Stimulated activated CD8-positive, alpha-beta memory T cell treated with anti-CD3 and anti-CD28 coated beads, Interleukin-7, amount 100 ng/mL, for 48 hours (primary cell): ENCODE results near the gene CENPX.
"Not testable (repeated sequence)": the region's sequence is repeated elsewhere in the genome, so short reads cannot be mapped to it uniquely, and the experiment has no call there.

ENCODE experiments used
- DNase-seq, 2 donors: peaks; one replicate each; pipeline ENCODE4 v3.0.0-alpha.2; 2020; ENCODE audit warnings: low read depth in 1 of 2; ENCODE audit errors: extremely low read depth in 1 of 2

CENPX gene

DNA sequence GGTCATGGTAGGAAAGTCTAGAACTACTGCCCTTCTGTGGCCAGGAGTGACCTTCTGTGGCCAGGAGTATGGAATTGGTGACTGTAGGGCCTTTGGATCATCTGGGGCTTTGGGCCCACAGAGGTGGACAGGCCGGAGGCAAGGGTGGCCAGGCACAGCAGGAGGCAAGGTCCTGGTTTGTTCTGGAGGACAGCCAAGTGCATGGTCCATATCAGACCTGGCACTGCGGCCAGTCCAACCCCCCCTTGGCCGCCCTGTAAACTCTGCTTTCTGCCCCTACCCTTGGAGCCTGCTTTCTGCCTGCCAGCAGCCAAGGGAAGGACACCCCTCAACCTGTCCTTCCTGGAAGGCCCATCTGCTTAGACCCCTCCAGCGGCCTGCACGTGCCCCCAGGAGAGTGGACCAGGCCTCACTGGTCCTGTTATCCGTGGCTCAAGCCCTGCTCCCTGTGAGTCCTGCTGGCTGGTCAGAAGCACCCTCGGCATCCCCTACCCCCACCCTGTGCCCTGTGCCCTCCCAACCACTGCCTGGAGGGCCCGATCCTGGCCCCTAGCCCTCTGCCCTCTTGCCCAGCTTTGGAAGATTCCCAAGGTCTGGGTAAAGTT, 17.1 kb upstream of the CENPX start:
- DNase-seq: no peak

DNA sequence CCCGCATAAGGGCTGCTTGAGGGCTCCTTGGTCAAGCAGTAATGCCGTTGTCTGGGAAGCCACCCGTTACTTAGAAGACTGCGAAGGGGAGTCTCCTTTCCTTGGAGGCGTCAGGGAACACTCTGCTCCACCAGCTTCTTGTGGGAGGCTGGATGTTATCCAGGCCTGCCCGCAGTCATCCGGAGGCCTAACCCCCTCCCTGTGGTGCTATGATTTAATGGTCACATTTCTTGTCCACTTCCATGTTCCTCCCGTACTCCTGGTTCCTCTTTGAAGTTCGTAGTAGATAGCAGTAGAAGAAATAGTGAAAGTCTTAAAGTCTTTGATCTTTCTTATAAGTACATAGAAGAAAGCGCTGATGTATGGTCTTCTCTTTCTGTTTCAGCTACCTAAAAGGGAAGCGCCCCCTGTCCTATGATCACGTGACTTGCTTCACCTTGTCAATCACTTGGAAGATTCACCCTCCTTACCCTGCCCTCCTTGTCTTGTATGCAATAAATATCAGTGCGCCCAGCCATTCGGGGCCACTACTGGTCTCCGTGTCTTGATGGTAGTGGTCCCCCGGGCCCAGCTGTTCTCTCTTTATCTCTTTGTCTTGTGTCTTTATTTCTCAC, 16.2 kb upstream of the CENPX start:
- DNase-seq: not testable (repeated sequence)

DNA sequence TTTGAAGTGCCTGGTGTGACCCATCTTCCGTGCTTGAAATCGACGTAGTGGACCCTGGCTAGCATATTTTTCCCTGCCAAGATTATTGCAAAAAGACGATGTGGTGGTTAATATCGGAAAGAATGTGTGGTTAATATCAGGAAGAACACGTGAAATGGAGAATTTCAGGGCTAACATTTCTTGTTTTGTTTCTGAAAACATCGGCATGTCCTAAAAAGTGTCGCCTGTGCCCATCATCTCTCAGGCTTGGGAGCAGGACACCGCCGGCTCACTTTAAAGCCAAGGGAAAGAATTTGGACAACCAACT, 15.2 kb upstream of the CENPX start:
- no peak for DNase-seq

DNA sequence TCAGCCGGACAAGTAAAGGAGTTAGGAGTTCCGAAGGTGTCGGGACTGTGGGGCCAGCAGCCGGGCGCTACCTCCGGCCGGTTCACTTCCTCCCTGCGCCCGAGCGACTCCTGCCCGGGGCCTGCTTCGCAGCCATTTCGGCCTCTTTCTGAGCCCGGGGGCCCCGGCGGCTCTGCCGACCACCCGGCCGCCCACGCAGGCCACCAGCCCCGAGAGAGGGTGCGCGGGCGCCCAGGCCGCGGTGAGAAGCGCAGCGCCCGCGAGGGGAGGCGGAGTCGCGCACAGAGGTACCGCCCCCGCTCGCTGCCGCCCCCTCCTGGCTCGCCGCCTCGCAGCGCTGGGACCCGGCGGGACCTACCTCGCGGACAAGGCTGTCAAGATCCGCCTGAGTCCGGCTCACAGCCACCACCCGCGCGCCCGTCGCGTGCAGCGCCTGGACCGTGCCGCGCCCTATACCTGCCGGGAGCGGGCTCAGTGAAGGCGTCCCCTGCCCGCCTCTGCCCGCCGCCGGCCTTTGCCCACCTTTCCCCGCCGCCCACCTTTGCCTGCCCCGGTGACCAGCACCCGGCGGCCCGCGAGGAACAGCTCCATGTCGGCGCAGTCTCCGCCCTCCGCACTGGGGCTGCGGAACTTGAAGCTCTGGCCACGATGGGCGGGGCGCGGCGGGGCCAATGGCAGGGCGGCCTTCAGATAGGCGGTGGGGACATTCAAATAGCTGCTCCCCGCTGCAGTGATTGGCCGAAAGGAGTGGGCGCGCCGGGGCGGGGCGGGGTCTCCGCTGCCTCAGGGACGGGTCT, 14.6 kb upstream of the CENPX start, which contains the start of gene DCXR:
Gene DCXR (minus strand): TSS at position 606 of the 797 bp plus-strand sequence. CDS start 15 bp downstream, at position 591.
- DNase-seq: peak; percentile 94 to 96

DNA sequence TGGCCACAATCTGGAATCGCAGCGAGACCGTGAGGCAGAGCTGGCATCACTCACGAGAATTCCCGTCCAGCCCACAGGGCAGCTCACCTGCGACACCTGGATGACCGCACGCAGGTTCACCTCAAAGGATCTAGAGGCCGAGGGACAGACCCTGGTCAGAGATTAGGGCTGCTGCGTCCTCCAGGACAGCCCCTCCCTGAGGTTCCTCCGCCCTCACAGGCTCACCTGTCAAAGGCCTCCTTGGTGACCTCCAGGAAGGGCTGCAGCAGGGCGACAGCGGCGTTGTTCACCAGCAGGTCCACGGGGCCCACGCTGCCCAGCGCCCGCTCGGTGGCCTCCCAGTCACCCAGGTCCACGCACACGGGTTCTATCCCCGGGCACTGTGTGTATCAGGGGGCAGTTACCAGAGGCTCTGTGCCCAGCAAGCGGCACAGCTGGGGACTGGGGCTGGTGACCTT, 14.0 kb upstream of the CENPX start:
- DNase-seq: no peak

DNA sequence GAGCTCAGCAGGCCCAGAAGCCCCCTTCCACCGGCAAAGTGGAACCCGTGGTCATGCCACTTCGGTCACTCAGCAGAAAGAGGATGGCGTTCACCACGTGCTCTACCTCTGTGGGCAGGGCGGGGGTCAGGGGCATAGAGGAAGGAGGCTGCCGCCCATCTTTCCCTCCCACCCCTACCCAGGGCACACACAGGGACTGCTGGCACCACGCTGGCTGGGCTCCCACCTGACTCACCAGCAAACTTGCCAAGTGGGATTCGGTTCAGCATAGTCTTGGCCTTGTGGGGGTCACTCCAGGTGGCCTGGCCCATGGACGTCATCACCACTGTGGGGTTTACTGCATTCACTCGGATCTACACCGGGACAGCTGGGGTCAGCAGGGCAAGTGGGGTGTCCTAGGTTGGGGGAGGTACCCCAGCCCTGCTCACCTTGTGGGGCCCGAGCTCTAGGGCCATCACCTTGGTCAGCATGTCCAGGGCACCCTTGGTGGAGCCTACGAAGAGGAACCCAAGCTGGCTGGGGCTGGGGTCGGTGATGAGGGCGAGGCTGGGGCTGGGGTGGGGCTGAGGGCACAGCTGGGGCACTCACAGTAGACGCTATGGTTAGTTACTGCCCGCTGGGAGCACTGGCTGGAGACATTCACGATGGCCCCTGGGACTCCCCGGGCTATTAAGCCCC, 13.4 kb upstream of the CENPX start:
- no peak for DNase-seq

DNA sequence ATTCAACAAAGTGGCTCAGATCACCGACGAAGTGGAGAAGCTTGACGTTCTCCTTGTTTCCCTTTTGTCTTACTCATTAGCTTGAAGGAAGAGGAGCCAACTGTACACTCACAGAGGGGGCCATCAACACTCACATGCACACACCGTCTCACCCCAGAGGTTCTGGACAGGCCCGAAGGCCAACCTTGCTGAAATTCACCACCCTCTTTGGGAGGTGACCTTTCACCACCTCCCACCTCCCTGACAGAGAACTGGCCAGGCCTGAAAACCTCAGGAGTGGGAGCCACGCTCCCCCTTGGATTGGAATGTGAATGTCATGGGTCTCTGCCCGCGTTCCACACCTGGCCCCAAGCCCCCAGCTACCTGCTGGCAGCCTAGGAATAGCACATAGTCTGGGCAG, 12.8 kb upstream of the CENPX start:
- no peak for DNase-seq

DNA sequence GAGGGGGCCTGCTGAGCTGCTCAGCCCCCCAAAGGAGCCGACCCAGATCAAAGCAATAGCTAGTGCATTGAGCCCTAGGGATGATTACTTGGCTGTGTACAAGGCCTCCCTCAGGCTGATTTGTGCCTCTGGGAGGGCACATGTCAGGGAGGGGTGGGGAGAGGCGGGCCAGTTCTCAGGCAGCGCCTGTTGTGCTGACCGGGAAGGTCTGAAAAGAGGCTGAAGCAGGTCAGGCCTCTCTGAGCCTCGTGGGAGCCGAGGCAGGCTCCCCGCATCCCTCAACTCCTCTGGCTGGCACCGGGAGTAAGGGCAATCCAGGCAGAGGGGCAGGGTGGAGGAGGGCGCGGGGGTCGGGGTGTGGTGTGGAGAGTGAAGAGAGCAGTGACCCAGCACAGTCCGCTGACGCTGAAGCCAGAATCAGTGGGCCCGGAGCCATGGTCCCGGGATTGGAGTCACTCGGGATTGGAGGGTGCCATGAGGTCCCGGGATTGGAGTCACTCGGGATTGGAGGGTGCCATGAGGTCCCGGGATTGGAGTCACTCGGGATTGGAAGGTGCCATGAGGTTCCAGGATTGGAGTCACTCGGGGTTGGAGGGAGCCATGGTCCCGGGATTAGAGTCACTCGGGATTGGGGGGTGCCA, 11.8 kb upstream of the CENPX start:
- DNase-seq: no peak

DNA sequence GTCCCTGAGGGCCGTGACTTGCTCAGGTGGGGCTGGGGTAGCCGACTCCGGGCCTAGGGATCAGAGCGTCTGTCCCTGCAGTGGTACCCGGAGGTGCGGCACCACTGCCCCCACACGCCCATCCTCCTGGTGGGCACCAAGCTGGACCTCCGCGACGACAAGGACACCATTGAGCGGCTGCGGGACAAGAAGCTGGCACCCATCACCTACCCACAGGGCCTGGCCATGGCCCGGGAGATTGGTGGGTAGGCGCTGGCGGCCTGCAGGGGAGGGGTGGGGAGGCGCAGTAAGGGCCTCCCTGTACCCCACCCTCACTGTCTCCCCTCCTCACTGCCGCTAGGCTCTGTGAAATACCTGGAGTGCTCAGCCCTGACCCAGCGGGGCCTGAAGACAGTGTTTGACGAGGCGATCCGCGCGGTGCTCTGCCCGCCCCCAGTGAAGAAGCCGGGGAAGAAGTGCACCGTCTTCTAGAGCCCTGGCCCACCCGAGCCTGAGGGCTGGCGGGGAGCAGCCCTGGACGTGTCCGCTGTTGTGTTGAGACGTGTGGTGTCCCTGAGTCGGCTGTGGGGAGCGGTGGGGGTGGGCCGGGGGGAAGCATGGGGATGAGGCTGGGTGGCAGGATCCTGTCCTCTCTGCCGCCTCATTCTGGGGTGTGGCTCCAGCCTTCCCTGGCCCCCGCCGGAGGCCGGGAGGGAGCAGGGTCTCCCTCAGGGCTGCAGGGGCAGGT, 10.8 kb upstream of the CENPX start:
- no peak for DNase-seq

DNA sequence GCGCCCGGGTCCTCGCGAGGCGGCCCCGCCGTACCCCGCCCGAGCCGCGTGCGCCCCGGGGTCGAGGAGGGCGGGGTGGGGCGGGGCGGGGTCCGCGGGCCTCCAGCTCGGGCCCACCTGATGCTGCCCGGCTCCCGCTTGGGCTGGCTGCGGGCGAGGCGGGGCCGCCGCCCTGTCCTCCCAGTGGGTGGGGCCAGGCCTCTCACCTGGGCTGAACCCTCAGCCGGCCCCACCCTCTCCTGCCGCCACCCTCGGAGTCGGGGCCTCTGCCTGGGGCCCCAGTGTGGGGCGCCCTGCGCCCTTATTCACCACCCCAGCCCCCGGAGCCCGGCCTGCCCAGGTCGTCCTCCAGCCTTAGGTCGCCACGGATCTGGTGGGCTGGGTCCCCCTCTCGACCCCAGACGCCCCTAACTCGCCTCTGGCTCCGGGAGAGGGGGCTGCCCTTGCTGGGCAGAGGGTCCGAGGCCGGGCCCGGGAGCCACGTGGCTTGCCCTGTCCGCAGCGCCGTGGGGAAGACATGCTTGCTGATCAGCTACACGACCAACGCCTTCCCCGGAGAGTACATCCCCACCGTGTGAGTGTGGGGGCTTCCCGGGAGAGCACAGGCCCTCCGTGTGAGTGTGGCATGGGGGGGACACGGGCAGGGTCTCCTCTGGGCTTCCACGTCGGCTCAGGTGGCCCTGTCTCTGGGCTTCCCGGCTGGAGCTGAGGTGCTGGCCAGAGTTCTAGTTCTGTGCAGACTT, 9.4 kb upstream of the CENPX start:
- peak in 1 of 2 donors; percentile 24 for DNase-seq

DNA sequence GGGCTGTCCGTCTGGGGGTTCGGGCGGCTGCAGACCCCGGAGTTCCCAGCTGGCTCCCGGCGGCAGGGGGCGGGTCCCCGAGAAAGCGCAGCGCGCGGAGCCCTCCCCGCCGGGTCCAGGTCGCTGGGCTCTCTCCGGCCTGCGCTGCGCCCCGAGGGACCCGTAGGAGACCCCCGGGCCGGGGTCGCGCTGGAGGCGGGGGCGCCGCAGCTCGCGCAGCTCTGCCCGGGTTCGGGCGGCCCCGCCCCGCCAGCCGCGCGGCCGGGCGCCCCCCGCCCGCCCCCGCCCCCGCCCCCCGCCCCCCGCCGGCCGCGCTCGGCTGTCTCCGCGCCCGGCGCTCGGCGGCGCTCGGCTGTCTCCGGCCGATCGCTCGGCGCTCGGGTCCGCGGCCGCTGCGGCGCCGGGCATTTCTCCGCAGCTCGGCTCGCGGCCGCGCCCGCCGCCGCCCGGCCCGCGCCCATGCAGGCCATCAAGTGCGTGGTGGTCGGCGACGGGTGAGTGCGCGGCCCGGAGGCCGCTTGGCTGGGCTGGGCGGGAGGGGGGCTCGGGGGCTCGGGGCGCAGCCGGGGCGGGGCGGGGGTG, 8.7 kb upstream of the CENPX start, which contains the start of gene RAC3:
Gene RAC3 (plus strand): TSS at position 376 of the 582 bp plus-strand sequence. CDS start 84 bp downstream, at position 460.
- no peak for DNase-seq

DNA sequence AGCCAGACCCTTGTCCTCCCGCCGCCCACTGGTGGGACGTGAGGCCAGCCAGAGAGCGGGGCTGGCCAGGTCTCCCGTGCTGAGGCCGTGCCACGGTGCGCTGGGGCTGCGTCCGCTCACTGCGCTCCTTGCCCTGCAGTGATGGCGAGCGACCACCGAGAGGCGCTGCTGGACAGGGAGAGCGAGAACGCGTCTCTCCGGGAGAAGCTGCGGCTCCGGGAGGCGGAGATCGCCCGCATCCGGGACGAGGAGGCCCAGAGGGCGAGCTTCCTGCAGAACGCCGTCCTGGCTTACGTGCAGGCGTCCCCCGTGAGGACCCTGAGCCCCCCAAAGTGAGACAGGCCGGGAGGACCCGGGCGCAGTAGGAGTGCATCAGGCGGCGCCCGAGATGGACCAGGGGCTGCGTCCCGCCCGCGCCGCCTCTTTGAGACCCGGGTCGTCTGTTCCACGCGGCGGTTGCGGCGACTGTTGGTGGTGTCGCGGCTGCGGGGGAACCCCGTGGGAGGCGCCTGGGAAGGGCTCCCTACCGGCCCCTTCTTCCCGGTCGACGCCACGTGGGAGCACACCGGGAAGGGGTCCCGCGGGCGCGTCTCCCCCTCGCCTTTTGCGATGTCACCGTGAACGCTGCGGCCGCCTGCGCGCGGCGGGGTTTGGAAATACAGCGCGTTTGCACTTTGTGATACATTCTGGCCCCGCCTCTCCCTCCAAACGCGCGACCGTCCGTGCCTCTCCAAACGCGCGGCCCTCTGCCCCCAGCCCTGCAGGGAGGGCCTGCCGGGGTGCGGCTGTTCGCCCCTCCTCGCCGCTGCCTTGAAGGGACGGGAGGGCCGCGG, 8.0 kb upstream of the CENPX start:
- DNase-seq: peak; percentile 64 to 66

DNA sequence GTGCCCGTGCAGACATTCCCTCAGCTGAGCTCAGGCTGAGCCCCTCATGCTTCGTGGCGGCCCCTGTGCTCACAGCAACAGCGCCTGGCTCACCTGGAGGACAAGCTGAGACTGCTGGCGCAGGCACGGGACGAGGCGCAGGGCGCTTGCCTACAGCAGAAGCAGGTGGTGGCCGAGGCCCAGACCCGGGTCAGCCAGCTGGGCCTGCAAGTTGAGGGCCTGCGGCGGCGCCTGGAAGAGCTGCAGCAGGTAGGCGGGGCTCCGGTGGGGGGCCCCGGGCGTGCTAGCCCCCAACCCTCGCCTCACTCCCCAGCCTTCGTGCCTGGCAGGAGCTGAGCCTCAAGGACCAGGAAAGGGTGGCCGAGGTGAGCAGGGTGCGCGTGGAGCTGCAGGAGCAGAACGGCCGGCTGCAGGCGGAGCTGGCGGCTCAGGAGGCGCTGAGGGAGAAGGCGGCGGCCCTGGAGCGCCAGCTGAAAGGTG, 7.4 kb upstream of the CENPX start:
- no peak for DNase-seq

DNA sequence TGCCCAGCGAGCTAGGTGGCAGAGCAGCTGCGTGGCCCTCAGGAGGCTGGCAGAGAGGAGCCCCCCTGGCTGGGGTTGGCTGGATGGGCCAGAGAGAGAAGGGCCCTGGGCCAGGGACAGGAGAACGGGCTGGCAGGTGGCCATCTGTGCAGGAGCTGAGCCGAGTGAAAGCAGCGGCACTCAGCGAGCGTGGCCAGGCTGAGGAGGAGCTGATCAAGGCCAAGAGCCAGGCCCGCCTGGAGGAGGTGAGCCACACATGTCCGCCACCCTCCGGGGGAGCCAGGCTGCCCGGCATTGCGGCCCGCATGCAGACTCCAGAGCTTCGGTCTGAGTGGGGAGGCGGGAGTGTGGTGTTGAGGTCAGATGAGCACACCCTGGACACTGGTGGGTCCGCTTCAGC, 6.7 kb upstream of the CENPX start:
- DNase-seq: no peak

DNA sequence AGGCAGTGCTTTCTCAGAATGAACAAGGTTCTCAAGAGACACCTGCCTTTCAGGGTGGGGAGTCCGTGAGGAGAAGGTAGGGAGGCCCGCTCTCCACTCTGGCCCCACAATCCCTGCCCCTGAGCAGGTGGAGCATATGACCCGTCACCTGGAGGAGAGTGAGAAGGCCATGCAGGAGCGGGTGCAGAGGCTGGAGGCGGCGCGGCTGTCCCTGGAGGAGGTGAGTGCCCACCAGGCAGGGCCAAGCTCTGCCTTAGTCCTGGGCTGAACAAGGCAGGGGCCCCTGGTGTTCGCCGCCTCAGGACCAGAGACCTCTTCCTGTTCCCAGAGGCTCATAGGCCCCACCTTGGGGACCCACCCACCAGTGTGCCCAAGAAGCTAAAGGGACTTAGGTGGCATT, 6.3 kb upstream of the CENPX start:
- DNase-seq: no peak

DNA sequence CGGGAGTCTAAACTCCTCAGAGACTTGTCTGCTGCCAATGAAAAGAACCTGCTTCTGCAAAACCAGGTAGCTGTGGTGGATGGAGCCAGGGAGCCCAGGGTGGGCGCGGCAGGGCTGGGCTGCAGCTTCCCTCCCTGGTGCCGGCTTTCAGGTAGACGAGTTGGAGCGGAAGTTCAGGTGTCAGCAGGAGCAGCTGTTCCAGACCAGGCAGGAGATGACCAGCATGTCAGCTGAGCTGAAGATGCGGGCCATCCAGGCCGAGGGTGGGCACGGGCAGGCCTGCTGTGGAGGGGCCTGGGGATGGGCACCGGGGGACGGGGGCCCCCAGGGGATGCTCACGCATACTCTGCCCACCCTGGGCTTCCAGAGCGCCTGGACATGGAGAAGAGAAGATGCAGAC, 5.6 kb upstream of the CENPX start:
- DNase-seq: no peak

DNA sequence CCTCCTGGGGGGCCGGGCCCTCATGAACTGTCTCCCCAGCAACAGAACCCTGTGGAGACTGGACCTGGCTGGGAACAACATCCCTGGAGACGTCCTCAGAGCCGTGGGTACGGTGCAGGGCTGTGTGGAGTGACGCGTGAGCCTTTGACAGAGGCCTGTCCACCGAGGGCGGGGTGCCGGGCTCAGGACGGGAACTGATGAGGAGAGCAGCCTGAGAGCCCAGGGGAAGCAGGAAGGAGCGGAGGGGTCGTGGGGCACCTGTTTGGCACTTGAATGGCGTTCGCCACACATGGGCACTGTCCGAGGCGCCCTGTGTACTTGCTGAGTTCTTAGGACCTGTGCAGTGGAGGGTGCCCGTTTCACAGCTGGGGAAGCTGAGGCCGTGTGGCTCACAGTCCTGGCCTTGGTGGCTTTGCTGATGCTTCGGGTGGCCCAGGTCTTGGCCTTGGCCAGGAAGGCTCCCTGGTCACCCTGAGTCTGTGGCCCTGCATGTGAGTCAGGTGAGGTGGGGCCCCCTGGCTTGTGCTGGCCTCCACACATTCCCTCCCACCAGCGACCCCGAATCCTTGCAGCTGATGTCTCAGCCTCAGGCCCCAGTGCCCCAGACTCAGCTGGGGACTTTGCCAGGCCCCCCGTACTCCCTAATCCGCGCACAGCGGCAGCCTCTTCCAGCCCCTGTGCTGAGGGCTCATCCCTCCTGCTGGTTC, 2.9 kb upstream of the CENPX start:
- no peak for DNase-seq

DNA sequence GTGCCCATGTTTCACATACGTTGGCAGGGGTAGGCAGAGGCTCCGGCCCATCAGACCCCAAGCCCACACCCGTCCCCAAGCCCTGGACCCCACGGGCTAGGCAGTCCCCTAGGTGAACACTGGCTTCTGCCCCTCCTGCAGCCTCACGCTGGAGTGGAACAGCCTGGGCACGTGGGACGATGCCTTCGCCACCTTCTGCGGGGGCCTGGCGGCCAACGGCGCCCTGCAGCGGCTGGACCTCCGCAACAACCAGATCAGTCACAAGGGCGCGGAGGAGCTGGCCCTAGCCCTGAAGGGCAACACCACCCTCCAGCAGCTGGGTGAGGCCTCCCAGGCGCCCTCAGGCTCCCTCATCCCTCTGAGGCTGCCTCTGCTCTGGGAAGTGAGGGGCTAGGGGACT, 2.2 kb upstream of the CENPX start:
- DNase-seq: no peak
